GM21717 (cell line): ENCODE data around the gene CRYBA4.
A peak's percentile ranks its signal among the peaks of the same experiment; 100 is the strongest.

ENCODE experiments used
- ATAC-seq: cut with Tn5 transposase; IDR thresholded peaks from one replicate; pipeline ENCODE4 v1.9.1; 2021; ENCODE audit warnings: mild to moderate bottlenecking, moderate library complexity; ENCODE audit not compliant: unreplicated experiment

The CRYBA4 gene

GRCh38 chr22:26621663-26622062 is at the start of gene CRYBA4:
TSS of gene CRYBA4 (plus strand) at chr22:26621963. CDS start at chr22:26622597, 634 bp downstream.
- no peak for ATAC-seq

- ATAC-seq: no peak
Observed at GRCh38 chr22:26573026-26573662, 48.6 kb upstream of the CRYBA4 start.

GRCh38 chr22:26574001-26574723 is 47.6 kb upstream of the CRYBA4 start:
- no peak for ATAC-seq

- ATAC-seq: no peak
Observed at GRCh38 chr22:26576026-26576680, 45.6 kb upstream of the CRYBA4 start.

- ATAC-seq: no peak
Observed at GRCh38 chr22:26577081-26577480, 44.7 kb upstream of the CRYBA4 start.

GRCh38 chr22:26579331-26579886 is 42.4 kb upstream of the CRYBA4 start:
- peak; percentile 83 for ATAC-seq

GRCh38 chr22:26580240-26580962 is 41.4 kb upstream of the CRYBA4 start:
- no peak for ATAC-seq

GRCh38 chr22:26581026-26581425 is 40.7 kb upstream of the CRYBA4 start:
- no peak for ATAC-seq

GRCh38 chr22:26581633-26582168 is 40.1 kb upstream of the CRYBA4 start:
- no peak for ATAC-seq

GRCh38 chr22:26584010-26584409 is 37.8 kb upstream of the CRYBA4 start:
- no peak for ATAC-seq

GRCh38 chr22:26585104-26585790 is 36.5 kb upstream of the CRYBA4 start:
- no peak for ATAC-seq

- ATAC-seq: no peak
Observed at GRCh38 chr22:26586556-26587325, 35.0 kb upstream of the CRYBA4 start.

- ATAC-seq: no peak
Observed at GRCh38 chr22:26587991-26588613, 33.7 kb upstream of the CRYBA4 start.

- ATAC-seq: no peak
Observed at GRCh38 chr22:26588729-26589366, 32.9 kb upstream of the CRYBA4 start.

GRCh38 chr22:26589367-26589844 is 32.4 kb upstream of the CRYBA4 start:
- peak; percentile 13 for ATAC-seq

- peak; percentile 55 for ATAC-seq
Observed at GRCh38 chr22:26589845-26590736, 31.7 kb upstream of the CRYBA4 start, which contains the start of gene TPST2. TSS of gene TPST2 (minus strand) at chr22:26590132. CDS start at chr22:26541630, 48,502 bp downstream.

GRCh38 chr22:26592421-26592891 is 29.3 kb upstream of the CRYBA4 start:
- ATAC-seq: no peak
